Neuronal stem cell (in vitro differentiated cells): ENCODE data around the gene NKX2-4.
"Not testable (repeated sequence)": the region's sequence is repeated elsewhere in the genome, so short reads cannot be mapped to it uniquely, and the experiment has no call there.

Source experiments
- DNase-seq: peaks from one replicate; pipeline ENCODE4 v3.0.0-alpha.2; 2013; ENCODE audit warnings: low spot score
- H2AFZ ChIP-seq: one replicate; pipeline ENCODE4 v1.6.1; 2013; ENCODE audit warnings: mild to moderate bottlenecking, low read length, inconsistent platforms
- H2AK5ac ChIP-seq: 2 replicates; pipeline ENCODE4 v1.6.1; 2013; ENCODE audit warnings: low read depth, mild to moderate bottlenecking, inconsistent platforms, low read length, moderate library complexity, mixed read lengths
- H2BK120ac ChIP-seq: 2 replicates; pipeline ENCODE4 v1.6.1; 2013; ENCODE audit warnings: low read depth, mild to moderate bottlenecking, inconsistent platforms, low read length, moderate library complexity, mixed read lengths
- H2BK12ac ChIP-seq: one replicate; pipeline ENCODE4 v1.6.1; 2013; ENCODE audit warnings: low read length, inconsistent platforms
- H2BK15ac ChIP-seq: 2 replicates; pipeline ENCODE4 v1.6.1; 2013; ENCODE audit warnings: mild to moderate bottlenecking, low read length, inconsistent platforms, mixed read lengths
- H2BK5ac ChIP-seq: one replicate; pipeline ENCODE4 v1.6.1; 2013; ENCODE audit warnings: inconsistent platforms, mild to moderate bottlenecking, low read length, moderate library complexity
- H3K14ac ChIP-seq: one replicate; pipeline ENCODE4 v1.6.1; 2013; ENCODE audit warnings: low read length, inconsistent platforms
- H3K18ac ChIP-seq: 2 replicates; pipeline ENCODE4 v1.6.1; 2013; ENCODE audit warnings: low read length, inconsistent platforms
- H3K23ac ChIP-seq: 2 replicates; pipeline ENCODE4 v1.6.1; 2013; ENCODE audit warnings: low read depth, mild to moderate bottlenecking, mixed read lengths, low read length, inconsistent platforms; ENCODE audit not compliant: poor library complexity
- H3K27ac ChIP-seq: replicated peaks from 3 replicates; pipeline ENCODE4 v1.5.1; 2013; ENCODE audit warnings: low read length, inconsistent platforms
- H3K27me3 ChIP-seq, 3 experiments: 2 replicates each; pipeline ENCODE4 v1.6.1; 2013; ENCODE audit warnings: low read length in 3 of 3, mild to moderate bottlenecking in 2 of 3, inconsistent platforms in 1 of 3, low read depth in 1 of 3, mixed read lengths in 1 of 3, moderate library complexity in 1 of 3; ENCODE audit not compliant: control insufficient read depth in 3 of 3, insufficient read depth in 3 of 3
- H3K36me3 ChIP-seq, 2 donors: replicated peaks in 1 of 2; 2 replicates each; pipeline ENCODE4 v1.6.1; 2013; ENCODE audit warnings: low read length in 2 of 2; ENCODE audit not compliant: control insufficient read depth in 2 of 2, insufficient read depth in 2 of 2
- H3K4ac ChIP-seq: 2 replicates; pipeline ENCODE4 v1.6.1; 2013; ENCODE audit warnings: inconsistent platforms, mild to moderate bottlenecking, low read length, moderate library complexity
- H3K4me1 ChIP-seq, 2 donors: 1 replicate in 1 of 2; 2 replicates in 1 of 2; pipeline ENCODE4 v1.6.1; 2013; ENCODE audit warnings: low read length in 2 of 2, low read depth in 1 of 2; ENCODE audit not compliant: control insufficient read depth in 2 of 2, insufficient read depth in 1 of 2
- H3K4me2 ChIP-seq: one replicate; pipeline ENCODE4 v1.6.1; 2013; ENCODE audit warnings: mild to moderate bottlenecking, low read length, inconsistent platforms; ENCODE audit not compliant: insufficient read depth, poor library complexity, severe bottlenecking
- H3K4me3 ChIP-seq, 2 donors: 2 replicates each; pipeline ENCODE4 v1.5.1; 2013; ENCODE audit warnings: low read length in 2 of 2, mild to moderate bottlenecking in 2 of 2, inconsistent platforms in 1 of 2, moderate library complexity in 1 of 2
- H3K79me1 ChIP-seq: one replicate; pipeline ENCODE4 v1.6.1; 2013; ENCODE audit warnings: low read depth, mild to moderate bottlenecking, inconsistent platforms, low read length, moderate library complexity
- H3K9ac ChIP-seq: one replicate; pipeline ENCODE4 v1.6.1; 2013; ENCODE audit warnings: mild to moderate bottlenecking, low read depth, low read length, inconsistent platforms; ENCODE audit not compliant: poor library complexity
- H3K9me3 ChIP-seq, 2 donors: replicated peaks in 1 of 2; 2 replicates each; pipeline versions ENCODE3 to v1.6.1; 2013; ENCODE audit warnings: low read length in 2 of 2, mild to moderate bottlenecking in 2 of 2, inconsistent platforms in 1 of 2, low read depth in 1 of 2, mixed read lengths in 1 of 2, moderate library complexity in 1 of 2; ENCODE audit not compliant: control insufficient read depth in 2 of 2, insufficient read depth in 1 of 2
- H4K8ac ChIP-seq: one replicate; pipeline ENCODE4 v1.6.1; 2013; ENCODE audit warnings: low read depth, mild to moderate bottlenecking, inconsistent platforms, low read length, moderate library complexity
- H4K91ac ChIP-seq: one replicate; pipeline ENCODE4 v1.6.1; 2013; ENCODE audit warnings: low read length, low read depth, mild to moderate bottlenecking, inconsistent platforms; ENCODE audit not compliant: poor library complexity
- WGBS, 2 donors: extraction: QIAGEN DNeasy Blood & Tissue Kit; methylation state at CpG; one replicate each; pipeline ENCODE4 v1.1.7; 2013; ENCODE audit warnings: missing lambda C conversion rate in 2 of 2, mixed read lengths in 1 of 2; ENCODE audit not compliant: insufficient read length in 2 of 2, insufficient replicate concordance in 1 of 2; ENCODE audit errors: extremely low coverage in 2 of 2; 5-methylcytosine and 5-hydroxymethylcytosine counted together

Gene NKX2-4

DNA sequence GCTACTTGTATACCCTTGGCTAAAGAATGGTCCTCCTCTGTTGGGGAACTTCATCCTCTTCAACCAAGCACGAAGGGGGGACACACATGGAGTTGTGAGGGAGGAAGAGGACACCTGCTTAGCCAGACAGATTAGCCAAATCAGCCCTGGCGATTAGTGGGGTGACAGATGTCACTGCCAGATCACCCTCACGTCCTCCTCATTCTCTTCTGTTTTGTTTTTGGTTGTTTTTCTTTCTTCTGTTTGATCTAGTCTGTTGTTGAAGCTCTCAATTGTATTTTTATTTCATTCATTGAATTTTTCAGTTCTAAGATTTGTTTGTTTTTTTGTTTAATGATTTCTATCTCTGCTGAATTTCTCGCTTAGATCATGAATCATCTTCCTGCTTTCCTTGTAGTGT, 27.5 kb upstream of the NKX2-4 start:
- Histone ChIP-seq H3K4me2 (no peak overlapping the region), H3K9ac (no peak overlapping the region), H2BK12ac (peak overlapping the region; percentile 30), H3K4me3 (no peak overlapping the region), H3K14ac (no peak overlapping the region), H3K4ac (no peak overlapping the region), H2BK120ac (no peak overlapping the region), H2BK5ac (no peak overlapping the region), H2AK5ac (no peak overlapping the region), H3K36me3 (no peaks in the 10 kb centered on the region), H3K27me3 (peaks cover 0 to 3% (median 0%) of the 10 kb centered on the region in 3 experiments), H3K79me1 (no peaks in the 10 kb centered on the region), H3K27ac (no peak overlapping the region), H3K23ac (no peak overlapping the region), H4K91ac (no peak overlapping the region), H2AFZ (no peak overlapping the region), H4K8ac (no peak overlapping the region), H2BK15ac (no peak overlapping the region), H3K4me1 (peaks cover 0 to 1% of the 10 kb centered on the region in 2 donors), H3K9me3 (peaks cover 0 to 5% of the 10 kb centered on the region in 2 donors), H3K18ac (no peak overlapping the region)
- DNase-seq = no peak
- WGBS, 2 donors = no CpG with 5 or more reads among the region's 4 CpGs

DNA sequence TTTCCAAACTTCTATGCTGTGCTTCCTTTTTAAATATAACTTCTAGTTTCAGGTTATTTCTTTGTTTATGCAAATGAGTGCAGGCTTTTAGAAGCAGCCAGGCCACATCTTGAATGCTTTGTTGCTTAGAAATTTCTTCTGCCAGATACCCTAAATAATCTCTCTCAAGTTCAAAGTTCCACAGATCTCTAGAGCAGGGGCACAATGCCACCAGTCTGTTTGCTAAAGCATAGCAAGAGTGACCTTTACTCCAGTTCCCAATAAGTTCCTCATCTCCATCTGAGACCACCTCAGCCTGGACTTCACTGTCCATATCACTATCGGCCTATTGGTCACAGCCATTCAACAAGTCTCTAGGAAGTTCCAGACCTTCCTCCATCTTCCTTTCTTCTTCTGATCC, 26.4 kb upstream of the NKX2-4 start:
- not testable (repeated sequence) for H3K27me3 ChIP-seq, H3K4ac ChIP-seq, H3K9ac ChIP-seq, H3K36me3 ChIP-seq, H3K23ac ChIP-seq, H2AFZ ChIP-seq, H2BK5ac ChIP-seq, H2BK120ac ChIP-seq, H4K91ac ChIP-seq, H3K9me3 ChIP-seq, DNase-seq, H3K4me1 ChIP-seq, H3K79me1 ChIP-seq, H3K4me3 ChIP-seq, H3K14ac ChIP-seq, H4K8ac ChIP-seq, H3K27ac ChIP-seq, H3K4me2 ChIP-seq, H3K18ac ChIP-seq, H2BK12ac ChIP-seq, H2BK15ac ChIP-seq, H2AK5ac ChIP-seq
- WGBS, 2 donors = no CpG with 5 or more reads among the region's 1 CpG

- no peak overlapping the region for H2BK120ac ChIP-seq
- no peak overlapping the region for H3K14ac ChIP-seq
- H3K4me3 ChIP-seq = no peak overlapping the region
- WGBS, 2 donors = no CpG with 5 or more reads among the region's 4 CpGs
- no peak for DNase-seq
- no peak overlapping the region for H4K8ac ChIP-seq
- H3K4me2 ChIP-seq = no peak overlapping the region
- H3K27me3 ChIP-seq = no peaks in the 10 kb centered on the region
- H3K4me1 ChIP-seq = no peaks in the 10 kb centered on the region
- H3K79me1 ChIP-seq = no peaks in the 10 kb centered on the region
- H3K9ac ChIP-seq = no peak overlapping the region
- H3K36me3 ChIP-seq = no peaks in the 10 kb centered on the region
- no peak overlapping the region for H4K91ac ChIP-seq
- H3K9me3 ChIP-seq = peaks cover 0 to 5% of the 10 kb centered on the region in 2 donors
- no peak overlapping the region for H2BK15ac ChIP-seq
- no peak overlapping the region for H3K18ac ChIP-seq
- H3K23ac ChIP-seq = no peak overlapping the region
- H2BK12ac ChIP-seq = no peak overlapping the region
- no peak overlapping the region for H2BK5ac ChIP-seq
- no peak overlapping the region for H2AFZ ChIP-seq
- no peak overlapping the region for H2AK5ac ChIP-seq
- no peak overlapping the region for H3K4ac ChIP-seq
- H3K27ac ChIP-seq = no peak overlapping the region
Measured at GRCh38 chr20:21421601-21422236, 24.4 kb upstream of the NKX2-4 start.

GRCh38 chr20:21419147-21419546, 21.8 kb upstream of the NKX2-4 start:
- not testable (repeated sequence) for H3K36me3 ChIP-seq, H4K8ac ChIP-seq, H3K4me3 ChIP-seq, H3K14ac ChIP-seq, DNase-seq, H2BK120ac ChIP-seq, H3K27me3 ChIP-seq, H3K9ac ChIP-seq, H2BK15ac ChIP-seq, H3K4me2 ChIP-seq, H3K23ac ChIP-seq, H2BK12ac ChIP-seq, H3K9me3 ChIP-seq, H2BK5ac ChIP-seq, H3K4me1 ChIP-seq, H3K27ac ChIP-seq, H3K18ac ChIP-seq, H4K91ac ChIP-seq, H3K4ac ChIP-seq, H2AFZ ChIP-seq, H3K79me1 ChIP-seq, H2AK5ac ChIP-seq
- no CpG with 5 or more reads among the region's 2 CpGs for WGBS, 2 donors
